GM21367 (cell line): ENCODE results near the gene CNFN.

Experiments
- ATAC-seq: cut with Tn5 transposase; IDR thresholded peaks from one replicate; pipeline ENCODE4 v1.9.1; 2021; ENCODE audit not compliant: unreplicated experiment

CNFN gene

DNA sequence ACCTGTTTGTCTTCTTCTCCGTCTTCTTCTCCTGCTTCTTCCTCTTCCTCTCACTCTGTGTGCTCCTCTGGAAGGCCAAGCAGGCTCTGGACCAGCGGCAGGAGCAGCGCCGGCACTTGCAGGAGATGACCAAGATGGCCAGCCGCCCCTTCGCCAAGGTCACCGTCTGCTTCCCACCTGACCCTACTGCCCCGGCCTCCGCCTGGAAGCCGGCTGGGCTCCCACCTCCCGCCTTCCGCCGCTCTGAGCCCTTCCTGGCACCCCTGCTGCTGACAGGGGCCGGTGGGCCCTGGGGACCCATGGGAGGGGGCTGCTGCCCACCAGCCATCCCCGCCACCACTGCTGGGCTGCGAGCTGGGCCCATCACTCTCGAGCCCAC is 13.9 kb downstream of the CNFN start:
- no peak for ATAC-seq

DNA sequence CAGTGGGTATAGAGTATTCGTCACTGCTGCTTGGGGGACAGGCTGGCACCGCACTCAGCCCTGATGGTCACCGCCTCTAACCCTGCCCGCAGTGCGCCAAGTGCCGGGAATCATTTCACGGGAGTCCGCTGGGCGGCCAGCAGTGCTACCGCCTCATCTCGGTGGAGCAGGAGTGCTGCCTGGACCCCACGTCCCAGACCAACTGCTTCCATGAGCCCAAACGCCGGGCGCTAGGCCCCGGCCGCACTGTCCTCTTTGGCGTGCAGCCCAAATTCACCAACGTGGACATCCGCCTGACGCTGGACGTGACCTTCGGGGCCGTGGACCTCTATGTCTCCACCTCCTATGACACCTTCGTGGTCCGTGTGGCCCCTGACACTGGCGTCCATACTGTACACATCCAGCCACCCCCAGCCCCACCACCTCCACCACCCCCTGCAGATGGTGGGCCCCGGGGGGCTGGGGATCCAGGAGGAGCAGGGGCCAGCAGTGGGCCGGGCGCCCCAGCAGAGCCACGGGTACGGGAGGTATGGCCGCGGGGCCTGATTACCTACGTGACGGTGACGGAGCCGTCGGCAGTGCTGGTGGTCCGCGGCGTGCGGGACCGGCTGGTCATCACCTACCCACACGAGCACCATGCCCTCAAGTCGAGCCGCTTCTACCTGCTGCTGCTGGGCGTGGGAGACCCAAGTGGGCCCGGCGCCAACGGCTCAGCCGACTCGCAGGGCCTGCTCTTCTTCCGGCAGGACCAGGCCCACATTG is 14.5 kb downstream of the CNFN start:
- no peak for ATAC-seq

DNA sequence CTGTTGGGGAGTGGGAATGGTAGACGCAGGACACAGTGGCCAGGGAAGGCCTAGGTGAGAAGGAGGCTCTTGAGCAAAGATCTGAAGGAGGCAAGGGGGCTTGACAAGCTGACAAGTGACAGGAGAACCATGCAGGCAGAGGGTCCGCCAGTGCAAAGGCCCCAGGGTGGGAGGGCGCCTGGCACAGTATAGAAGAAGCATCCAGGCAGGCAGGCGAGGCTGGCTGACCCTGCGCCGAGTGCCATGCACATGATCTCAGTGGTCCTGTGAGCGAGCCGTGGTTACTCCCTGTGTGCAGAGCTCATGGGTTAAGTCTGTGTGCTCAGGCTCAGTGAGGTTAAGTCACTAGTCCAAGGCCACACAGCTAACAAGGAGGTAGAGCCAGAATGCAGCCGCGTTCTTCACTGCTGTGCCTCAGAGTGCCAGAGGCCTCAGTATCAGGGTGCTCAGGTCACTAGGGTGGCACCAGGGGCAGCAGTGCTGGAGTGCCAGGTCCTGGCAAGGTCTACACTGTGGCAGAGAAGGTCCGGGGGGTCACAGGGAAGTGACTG is 15.2 kb downstream of the CNFN start:
- ATAC-seq = no peak

GRCh38 chr19:42370626-42371175 is 19.4 kb downstream of the CNFN start:
- no peak for ATAC-seq

- no peak for ATAC-seq
Measured at GRCh38 chr19:42370068-42370520, 20.0 kb downstream of the CNFN start.

DNA sequence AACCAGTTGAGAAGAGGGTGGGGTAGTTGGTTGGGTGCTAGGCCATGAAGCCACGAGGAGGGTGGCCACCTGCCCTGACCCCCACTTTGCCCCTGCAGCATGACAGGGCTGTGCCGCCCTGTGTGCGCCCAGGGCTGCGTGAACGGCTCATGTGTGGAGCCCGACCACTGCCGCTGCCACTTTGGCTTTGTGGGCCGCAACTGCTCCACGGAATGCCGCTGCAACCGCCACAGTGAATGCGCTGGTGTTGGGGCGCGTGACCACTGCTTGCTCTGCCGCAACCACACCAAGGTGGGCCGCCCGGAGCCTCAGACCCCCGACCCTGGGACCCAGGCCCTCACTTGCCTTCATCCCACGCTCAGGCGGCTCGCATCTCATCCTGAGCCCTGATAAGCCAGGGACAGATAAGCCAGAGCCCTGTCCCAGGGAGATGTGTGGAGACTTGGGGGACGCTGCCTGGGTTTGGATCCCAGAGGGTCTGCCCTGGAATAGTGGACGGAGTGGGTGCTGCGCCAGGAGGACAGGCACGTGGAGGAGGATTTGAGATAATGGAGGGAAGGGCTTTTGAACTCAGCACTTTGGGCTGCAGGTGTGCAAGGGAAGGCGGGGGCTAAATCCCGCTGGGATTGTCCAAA is 20.5 kb downstream of the CNFN start:
- no peak for ATAC-seq

- no peak for ATAC-seq
Measured at GRCh38 chr19:42368765-42369164, 21.3 kb downstream of the CNFN start.

- no peak for ATAC-seq
Measured at GRCh38 chr19:42368360-42368759, 21.7 kb downstream of the CNFN start.

DNA sequence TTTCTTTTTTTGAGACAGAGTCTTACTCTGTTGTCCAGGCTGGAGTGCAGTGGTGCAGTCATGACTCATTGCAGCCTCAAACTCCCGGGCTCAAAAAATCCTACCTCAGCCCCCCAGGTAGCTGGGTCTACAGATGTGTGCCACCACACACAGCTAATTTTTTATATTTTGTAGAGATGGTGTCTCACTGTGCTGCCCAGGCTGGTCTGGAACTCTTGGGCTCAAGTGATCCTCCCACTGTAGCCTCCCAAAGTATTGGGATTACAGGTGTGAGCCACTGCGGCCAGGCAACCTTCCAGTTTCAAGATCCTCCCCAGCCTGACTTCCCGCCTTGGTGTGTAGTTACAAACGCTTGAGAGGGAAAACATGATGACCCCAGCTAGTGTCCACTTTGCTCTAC is 22.2 kb downstream of the CNFN start:
- no peak for ATAC-seq

- ATAC-seq = no peak
Measured at GRCh38 chr19:42366673-42367072, 23.4 kb downstream of the CNFN start.

GRCh38 chr19:42363614-42364346 is 26.3 kb downstream of the CNFN start:
- ATAC-seq = no peak

- ATAC-seq = no peak
Measured at GRCh38 chr19:42362891-42363440, 27.1 kb downstream of the CNFN start.

DNA sequence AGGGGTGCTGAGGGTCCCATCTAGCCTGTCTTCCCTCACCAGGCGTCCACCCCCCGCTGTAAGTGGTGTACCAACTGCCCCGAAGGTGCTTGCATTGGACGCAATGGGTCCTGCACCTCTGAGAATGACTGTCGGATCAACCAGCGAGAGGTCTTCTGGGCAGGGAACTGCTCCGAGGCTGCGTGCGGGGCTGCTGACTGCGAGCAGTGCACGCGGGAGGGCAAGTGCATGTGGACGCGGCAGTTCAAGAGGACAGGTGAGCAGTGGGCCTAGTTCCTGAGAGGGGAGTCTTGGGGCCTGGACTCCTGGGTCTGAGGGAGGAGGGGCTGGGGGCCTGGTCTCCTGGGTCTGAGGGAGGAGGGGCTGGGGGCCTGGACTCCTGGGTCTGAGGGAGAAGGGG is 27.8 kb downstream of the CNFN start:
- no peak for ATAC-seq

DNA sequence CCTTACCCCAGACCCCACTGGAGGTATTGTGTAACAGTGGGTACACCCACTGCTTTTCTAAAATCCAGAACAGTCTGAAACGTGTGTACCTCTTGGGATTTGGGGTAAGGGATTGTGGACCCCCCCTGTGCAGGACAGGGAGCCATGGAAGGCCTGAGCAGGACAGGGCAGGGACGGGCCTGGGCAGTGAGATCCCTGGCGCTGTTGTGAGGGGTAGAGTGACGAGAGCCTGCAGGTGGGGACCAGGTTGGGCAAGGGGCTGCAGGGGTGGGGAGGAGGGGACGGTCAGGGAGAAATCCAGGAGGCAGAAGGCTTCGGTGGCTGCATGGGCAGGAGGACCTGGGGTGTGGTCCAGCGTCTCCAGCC is 28.6 kb downstream of the CNFN start:
- ATAC-seq = no peak

GRCh38 chr19:42360787-42361544 is 29.1 kb downstream of the CNFN start:
- no peak for ATAC-seq

GRCh38 chr19:42357290-42357689 is 32.8 kb downstream of the CNFN start:
- no peak for ATAC-seq

GRCh38 chr19:42356686-42357085 is 33.4 kb downstream of the CNFN start:
- no peak for ATAC-seq

DNA sequence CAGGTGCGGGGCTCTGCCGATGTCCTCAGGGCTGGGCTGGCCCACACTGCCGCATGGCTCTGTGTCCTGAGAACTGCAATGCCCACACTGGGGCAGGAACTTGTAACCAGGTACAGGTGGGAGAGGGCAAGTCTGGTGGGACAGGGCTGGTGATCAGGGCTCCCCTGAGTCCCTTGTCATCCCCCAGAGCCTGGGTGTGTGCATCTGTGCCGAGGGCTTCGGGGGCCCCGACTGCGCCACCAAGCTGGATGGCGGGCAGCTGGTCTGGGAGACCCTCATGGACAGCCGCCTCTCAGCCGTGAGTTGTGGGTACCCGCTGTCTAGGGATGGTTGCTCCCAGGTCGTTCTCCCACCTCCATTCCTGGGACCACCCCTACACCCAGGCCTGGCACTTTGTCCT is 34.2 kb downstream of the CNFN start:
- ATAC-seq = no peak

DNA sequence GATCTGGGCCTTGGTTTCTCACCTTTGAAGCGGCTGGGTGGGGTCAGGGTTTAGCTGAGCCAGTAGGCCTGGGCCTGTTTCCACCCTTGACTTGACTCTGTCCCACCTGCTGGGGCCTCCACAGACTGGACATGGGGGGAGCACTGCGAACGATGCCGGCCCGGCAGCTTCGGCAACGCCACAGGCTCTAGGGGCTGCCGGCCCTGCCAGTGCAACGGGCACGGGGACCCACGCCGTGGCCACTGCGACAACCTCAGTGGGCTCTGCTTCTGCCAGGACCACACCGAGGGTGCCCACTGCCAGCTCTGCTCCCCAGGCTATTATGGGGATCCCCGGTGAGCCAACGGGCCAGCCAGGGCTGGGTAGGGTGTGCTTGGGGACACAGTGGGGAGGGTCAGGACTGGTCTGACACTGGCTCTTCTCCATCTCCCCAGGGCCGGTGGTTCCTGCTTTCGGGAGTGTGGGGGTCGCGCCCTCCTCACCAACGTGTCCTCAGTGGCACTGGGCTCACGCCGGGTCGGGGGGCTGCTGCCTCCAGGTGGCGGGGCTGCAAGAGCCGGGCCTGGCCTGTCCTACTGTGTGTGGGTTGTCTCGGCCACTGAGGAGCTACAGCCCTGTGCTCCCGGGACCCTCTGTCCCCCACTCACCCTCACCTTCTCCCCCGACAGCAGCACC is 36.6 kb downstream of the CNFN start:
- ATAC-seq = no peak
